ENCODE measurements around the gene KCNK5.

KCNK5 gene, protein sequence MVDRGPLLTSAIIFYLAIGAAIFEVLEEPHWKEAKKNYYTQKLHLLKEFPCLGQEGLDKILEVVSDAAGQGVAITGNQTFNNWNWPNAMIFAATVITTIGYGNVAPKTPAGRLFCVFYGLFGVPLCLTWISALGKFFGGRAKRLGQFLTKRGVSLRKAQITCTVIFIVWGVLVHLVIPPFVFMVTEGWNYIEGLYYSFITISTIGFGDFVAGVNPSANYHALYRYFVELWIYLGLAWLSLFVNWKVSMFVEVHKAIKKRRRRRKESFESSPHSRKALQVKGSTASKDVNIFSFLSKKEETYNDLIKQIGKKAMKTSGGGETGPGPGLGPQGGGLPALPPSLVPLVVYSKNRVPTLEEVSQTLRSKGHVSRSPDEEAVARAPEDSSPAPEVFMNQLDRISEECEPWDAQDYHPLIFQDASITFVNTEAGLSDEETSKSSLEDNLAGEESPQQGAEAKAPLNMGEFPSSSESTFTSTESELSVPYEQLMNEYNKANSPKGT

DNA sequence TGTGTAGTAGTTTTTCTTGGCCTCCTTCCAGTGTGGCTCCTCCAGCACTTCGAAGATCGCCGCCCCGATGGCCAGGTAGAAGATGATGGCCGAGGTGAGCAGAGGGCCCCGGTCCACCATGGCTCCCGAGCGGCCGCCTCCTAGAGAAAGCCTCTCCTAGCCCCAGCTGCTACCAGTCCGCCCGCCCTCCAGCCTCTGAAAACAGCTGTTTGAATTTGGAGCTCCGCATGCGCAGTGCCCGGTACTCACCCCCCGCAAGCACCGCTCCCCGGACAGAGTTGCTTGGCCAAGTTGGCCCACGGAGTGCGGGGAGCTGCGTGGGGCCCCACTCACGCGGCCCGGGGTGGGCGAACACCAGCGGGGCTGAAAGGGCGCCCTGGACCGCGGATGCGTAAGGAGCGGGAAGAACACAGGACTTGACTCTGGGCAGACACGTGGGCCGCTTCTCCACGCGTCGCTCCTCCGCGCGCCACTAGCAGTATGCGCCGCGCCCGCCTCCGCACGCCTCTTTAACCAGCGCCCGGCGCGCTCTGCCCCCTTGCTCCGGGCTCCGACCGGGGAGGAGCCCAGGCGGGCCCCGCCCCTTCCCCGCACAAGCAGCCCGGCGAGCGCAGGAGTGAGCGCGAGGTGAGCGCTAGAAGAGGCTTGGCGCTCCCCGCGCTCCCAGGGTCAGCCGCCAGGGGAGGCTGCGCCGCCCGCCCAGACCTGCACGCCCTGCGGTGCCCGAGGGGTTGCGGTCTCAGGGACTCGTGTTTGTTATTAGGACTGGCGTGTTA lies at the start of gene KCNK5:
KCNK5 (minus strand) TSS at position 484 of the 776 bp plus-strand sequence; CDS start at position 120, 364 bp downstream.
- peak; percentile 63 for DNase-seq

DNA sequence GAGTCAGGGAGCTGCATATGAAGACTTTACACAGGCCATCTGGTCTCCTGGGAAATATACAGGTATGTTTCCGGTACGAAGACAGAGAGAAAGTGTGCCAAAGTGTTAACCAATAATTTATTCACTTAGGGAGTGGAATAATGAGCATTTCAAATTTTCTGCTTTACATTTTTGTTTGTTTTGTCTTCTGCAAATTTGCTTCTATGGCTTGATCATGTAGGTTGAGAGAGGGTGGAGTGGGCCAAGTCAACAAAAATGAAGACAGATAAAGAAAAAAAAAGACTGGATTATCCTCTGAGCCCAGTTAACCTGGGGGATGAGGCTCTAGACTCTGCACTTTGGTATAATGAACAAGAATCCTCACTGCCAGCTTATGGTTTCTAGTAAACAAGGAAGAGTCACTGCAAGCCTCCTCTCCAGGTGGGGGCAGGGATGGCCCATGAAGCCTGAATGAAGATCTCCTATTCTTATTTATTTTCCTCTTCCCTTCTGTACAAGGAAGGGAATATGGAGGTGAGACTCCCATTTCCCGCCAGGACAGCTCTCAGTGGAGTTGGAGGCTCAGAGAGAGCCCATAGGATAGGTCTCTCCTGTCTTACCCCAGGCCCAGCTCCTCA lies 47.2 kb upstream of the KCNK5 start:
- DNase-seq, result no peak

DNA sequence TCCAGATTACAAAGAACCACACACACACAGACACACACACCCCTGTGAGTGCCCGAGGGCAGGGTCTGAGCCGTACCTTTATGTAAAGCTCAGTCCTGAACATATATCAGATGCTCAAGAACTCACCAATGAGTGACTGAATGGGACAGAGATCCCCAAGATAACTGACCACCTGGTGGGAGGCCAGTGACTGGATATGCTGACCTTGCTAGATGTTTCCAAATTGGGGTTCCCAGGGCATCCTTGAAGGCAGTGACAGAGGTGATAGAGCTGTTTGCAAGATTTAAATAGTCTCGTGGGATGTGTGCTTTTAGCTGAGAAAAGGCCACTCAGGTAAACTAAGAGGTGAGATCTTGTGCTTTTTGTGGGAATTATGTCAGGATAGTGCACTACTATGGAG lies 45.6 kb upstream of the KCNK5 start:
- DNase-seq, result no peak

DNA sequence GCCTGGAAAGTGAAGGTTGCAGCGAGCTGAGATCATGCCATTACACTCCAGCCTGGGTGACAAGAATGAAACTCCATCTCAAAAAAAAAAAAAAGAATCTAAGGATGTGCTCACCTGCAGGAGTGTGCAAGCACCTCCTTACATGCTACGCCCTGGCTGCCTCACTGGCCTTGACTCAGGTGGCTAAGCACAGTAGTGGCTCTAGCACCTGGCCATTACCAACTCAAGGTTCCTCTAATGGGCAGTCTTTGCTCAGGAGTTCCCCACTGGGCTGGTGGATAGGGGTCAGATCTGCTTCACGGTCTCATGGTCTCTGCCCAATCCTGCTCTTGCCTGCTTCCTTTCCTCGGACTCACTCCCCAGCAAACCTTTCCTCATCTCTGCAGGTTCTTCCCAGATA lies 45.2 kb upstream of the KCNK5 start:
- DNase-seq, result no peak

DNA sequence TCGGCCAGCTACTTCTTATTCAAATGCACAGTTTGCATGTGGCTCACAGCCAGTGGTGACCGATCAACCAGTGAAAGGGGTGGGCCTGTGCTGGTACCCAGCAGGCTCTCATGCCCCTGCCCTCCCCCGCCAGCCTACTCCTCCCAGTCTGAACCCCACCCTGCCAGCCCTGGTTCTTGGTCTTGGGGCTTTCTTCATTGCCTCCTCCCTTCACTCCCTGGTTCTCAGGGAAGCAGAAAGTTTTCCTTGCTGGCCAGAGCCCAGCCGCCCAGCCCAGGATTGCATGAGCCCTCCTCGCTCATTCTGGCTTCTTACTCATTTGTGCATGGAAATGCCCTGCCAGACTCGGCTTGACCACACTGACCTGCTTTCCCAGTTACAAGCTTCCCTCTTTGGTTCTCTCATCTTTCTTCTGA lies 44.1 kb upstream of the KCNK5 start:
- DNase-seq, result peak; percentile 84

DNA sequence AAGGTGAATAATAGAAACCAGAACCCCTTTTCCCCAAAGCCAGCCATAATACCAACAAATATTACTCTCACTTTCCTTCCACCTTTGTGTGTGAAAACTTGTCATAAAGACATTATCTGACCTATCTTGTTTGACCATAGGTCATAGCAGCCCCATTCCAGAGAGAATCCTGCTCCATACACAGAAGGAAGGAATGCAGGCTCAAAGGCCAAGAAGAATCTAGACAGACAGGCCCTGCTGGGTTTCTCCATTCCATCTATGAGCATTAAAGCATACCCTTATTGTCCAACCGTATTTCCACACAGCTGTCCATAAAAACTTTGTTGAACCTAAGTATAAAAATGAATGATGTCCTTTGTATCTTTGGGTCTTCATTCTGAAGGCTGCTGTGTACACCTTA lies 40.7 kb upstream of the KCNK5 start:
- no peak for DNase-seq

DNA sequence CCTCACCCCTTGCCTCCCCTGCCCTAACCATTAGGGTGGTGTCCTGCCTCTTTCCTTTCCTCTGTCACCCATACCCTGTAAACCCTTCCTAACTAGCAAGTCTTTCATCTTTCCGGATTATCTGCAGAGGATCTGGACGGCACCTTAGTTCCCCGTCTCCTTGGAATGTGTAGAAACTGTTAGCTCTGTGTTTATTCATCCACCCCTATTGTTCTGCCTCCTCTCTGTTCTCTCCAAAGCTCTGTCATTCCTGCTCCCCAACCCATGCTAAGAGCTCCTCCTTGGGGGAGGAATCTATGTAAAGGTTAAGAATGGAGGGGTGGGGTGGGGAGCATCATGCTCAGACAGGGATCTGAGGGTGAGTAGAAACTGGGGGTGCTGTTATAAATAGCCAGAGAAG lies 39.4 kb upstream of the KCNK5 start:
- no peak for DNase-seq

DNA sequence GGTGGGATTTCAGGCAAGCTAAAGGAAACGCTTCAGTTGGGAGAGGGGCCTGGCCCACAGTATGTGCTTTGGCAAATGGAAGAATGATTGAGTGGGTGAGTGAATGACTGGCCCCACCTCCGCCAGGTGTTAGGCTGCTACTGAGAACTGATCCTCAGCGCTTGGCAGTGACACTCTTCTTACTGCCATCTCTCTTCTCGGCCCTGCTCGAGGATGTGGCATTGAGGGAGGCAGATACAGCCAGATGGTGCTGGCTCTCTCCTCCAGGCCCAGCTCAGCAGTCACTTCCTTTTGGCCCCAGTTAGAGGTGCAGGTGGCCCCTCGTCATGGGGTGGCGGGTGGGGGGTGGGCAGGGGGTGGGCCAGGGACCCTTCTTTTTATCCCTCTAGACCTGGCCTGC lies 38.9 kb upstream of the KCNK5 start:
- no peak for DNase-seq

DNA sequence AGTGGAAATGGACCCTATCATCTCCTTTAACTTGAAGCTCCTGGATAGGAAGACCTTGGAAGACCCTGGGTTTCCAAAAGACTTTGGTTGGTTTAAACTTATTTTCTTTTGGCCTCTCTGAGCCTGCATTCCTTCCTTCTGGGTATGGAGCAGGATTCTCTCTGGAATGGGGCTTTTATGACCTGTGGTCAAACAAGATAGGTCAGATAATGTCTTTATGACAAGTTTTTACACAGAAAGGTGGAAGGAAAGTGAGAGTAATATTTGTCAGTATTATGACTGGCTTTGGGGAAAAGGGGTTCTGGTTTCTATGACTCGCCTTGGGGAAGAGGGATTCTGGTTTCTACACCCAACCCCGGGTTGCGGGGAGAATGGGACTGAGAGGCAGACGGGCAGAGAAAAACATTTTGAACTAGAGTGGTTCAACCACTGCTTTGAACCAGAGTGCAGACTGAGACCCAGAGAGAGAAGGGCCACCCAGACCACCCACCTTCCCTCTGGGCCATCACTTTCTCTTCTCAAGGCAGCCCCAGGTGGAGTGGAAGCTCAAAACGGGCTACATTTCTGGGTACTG lies 37.6 kb upstream of the KCNK5 start:
- DNase-seq, result no peak

DNA sequence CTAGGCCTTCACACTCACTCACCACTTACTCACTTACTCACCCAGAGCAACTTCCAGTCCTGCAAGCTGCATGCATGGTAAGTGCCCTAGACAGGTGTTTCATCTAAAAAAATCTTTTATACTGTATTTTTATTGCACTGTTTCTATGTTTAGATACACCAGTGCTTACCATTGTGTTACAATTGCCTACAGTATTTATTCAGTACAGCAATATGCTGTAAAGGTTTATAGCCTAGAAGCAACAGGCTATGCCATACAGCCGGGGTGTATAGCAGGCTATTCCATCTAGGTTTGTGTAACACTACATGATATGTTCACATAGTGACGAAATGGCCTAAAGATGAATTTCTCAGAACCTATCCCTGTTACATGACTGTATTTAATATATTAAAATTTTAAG lies 37.1 kb upstream of the KCNK5 start:
- DNase-seq, result no peak

DNA sequence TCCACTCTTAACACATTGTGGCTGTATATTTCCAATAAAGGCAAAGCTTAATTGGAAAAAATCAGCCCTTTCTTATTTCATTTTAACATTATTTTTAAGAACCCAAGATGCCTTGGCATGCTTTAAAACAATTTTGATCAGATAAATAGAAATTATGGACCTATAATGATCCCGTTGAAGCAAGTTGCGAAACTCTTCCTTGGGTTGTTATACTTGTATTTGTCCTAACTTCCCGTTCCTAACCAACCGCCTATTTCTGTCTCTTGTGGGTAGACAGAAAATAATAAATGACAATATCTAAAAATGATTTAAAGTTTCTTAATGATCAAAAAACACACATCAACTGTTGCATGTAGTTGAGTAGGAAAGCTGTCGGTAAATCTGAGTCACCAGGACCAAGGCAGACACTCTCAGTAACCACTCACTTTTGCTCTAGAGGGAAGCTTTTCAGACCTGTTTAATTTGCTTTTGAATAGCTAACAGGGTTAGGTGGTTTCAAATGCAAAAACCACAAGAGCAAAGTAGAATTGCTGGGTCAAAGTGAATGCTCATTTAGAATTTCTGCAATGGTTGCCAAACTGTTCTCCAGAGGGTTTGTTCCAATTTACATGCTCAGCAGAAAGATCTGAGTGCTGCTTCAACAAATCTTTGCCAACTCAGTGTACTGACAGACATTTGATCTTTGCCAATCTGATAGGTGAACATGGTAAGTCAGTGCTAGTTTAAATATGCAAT lies 34.2 kb upstream of the KCNK5 start:
- DNase-seq, result no peak

DNA sequence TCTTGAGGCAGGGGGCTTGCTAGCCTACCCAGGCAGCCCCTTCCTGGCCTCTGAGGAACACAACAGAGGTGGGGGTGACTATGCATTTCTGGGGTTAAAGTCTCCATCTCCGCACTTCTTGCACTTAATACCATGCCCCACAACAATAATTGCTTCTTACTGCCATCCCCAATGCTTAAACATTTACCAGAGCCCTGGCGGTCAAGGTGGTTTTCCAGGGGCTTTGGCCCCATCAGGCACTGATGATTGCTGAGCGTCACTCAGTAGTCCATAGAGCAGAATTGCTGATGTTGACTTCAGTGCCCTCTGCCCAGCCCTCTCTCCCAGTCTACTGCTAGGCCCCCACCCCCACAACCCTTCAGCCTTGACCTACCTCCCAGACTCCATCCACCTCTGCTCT lies 32.5 kb upstream of the KCNK5 start:
- DNase-seq, result no peak

DNA sequence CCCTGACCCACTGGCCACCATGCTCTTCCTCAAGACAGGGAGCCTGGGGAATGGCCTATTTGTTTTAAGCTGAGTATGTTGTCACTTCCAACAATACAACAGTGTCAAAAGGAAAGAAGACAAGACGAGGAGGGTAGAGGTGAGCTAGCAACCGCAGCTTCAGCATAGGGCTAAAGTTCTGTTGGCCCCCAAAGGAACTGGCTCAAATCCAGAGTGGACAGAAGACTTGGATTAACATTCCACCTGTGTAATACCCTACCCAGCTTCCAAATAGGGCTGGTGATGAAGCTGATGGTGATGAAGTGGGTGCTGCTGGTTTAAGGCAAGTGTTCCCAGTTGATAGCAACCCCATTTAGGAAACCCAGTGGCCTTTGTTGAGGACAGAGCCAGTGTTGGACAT lies 31.7 kb upstream of the KCNK5 start:
- no peak for DNase-seq

DNA sequence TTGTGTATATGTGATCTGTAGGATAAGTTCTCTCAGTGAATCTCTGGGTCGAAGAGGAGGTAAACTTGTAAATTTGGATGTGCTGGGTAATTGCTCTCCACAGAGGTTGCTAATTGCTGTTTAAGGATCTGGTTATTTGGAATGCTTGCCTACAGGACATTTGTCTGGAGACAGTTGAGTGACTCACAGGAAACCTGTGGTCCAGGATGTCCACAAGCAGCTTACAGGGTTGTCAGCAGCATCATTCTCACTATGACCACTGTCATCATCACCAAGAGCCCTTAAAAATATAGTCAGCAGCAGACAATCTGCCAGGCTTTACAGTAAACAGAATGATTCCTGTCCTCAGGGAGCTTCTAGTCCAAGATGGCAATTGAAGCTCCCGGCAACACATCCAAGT lies 31.2 kb upstream of the KCNK5 start:
- no peak for DNase-seq

DNA sequence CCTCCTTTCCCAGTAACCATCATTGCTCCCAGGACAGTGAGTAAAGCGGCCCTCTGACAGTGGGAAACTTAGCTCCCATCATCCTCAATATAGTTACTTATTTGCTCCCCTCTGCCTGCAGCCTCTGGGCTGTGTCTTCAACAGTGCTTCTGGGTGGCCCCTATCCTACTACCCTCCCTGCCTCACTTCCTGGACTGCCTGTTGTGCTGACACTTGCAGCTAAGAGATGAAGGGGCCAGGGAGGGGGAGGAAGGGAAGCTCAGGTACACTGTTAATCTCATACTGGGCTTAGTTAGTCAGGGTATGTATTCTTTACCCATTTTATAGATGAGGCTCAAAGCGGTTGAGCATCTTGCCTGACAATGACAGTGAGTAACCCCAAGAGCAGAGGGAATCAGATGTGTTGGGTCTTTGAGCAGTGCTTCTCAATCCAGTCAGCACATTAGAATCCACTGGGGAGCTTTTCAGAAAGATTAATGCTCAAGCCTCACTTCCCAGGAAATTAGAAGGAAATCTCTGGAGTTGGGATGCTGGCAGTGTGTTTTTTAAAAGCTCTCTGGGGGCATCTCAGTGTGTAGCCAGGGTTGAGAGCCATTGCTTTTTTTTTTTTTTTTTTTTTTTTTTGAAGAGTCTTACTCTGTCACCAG lies 27.1 kb upstream of the KCNK5 start:
- DNase-seq, result no peak

DNA sequence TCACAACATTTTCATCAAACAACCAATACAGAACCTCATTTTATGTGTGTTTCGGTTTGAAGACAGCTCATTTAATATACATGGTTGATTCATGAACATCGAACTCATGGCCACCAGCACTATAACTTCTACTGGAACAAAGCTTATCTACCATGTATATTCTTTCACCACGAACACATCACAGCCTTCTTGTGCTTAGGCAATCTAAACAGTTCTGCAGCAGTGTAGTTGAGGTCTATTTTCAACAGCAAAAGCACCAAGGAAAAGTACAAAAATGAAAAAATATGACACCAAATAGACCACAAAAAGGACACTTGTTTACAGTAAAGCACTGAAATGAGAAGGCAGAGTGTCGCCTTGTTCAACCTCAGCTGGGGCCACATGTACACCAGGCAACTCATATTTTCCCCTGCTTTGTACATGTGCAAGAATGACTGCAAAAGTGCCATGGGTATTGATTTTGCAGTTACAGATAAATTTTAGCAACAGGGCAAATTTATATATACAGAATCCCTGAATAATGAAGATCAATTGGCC lies 25.8 kb upstream of the KCNK5 start:
- DNase-seq, result no peak

DNA sequence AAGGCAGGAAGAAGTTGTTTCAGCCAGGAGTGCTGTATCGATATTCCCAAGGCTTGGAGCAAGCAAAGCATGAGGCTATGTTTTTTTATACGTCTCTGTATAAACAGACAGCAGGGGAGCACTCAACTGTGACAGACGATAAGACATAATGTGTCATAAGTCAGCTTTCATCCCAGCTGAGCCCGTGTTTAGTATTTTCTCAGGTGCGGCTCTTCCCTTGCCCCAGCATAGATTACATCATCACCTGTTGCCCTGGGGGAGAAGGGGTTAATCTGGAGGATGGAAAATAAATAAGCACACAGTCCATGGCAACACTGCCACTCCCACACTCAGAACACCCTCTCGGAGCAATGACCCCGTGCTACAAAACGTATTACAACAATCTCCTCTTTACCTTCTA lies 22.1 kb upstream of the KCNK5 start:
- DNase-seq, result no peak

DNA sequence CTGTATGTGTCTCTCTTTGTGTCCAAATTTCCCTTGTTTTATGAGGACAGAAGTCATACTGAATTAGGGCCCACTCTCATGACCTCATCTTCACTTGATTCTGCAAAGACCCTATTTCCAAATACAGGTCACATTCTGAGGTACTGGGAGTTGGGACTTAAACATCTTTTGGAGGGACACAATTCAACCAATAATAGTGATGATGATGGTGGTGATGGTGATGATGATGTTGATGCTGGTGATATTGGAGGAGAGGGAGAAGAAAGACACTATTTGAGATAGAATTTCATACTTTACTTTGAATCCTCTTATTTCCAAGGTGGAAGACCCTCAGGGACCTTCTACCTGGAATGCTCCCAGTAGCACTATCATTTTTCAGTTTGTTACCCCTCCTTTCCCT lies 21.2 kb upstream of the KCNK5 start:
- no peak for DNase-seq

DNA sequence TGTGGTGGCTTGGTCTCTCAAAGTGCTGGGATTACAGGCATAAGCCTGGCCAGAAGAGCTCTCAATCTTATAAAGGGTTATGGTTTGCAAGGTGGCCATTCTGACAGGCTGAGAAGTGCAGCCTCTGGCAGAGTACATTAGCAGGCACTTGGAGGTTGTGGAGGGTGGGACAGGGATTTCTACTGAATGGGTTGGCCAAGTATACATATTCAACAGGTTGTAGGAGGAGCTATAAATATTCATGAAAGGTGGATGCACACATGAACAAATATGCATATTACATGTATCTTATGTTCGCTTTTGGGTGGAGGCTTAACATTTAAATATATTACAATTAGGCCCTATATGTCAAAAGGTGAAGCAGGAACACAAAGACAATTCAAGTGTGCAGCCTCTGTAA lies 20.0 kb upstream of the KCNK5 start:
- no peak for DNase-seq

DNA sequence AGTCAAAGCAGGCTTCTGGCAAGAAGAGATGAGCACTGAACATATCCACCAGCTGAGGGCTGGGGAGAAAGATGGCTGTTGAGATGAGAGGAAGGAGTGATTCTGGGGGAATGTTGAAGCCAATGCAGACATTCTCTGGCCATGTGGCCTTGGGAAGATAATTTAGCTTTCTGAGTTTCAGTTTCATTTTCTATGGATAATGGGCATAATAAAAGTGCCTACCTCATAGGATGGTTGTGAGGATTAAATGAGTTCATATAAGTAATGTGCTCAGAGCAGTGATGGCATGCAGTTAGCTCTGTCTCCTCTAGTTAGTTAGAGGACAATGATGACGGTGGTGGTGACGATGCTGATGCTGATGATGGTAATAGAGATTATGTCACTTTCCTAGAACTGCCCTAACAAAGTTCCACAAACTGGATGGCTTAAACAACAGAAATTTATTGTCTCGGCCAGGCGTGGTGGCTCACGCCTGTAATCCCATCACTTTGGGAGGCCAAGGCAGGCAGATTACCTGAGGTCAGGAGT lies 18.5 kb upstream of the KCNK5 start:
- DNase-seq, result no peak

DNA sequence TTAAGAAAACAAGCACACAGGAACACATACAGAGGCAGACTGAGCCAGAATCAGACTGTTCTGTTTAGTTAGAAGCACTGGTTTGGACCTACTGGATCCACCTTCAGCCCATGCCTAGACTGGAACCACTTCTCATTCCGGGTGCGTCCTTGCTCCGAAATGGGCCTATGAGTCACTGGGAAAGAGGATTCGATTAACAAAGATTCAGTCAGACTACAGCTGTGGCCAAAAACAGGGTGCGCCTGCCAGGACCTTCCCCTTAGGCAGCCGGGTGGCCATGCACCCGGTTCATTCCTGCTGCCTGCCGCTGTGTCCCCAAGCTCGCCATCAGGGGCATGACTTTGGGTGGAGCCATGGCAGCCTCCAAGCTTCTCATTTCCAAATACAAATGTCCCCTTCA lies 14.5 kb upstream of the KCNK5 start:
- DNase-seq, result no peak

Measured in NCI-H526 treated with DMSO at 0.1 percent for 48 hours (cell line).